Kidney capillary endothelial cell (primary cell): ENCODE results near the gene SH3RF3.

ENCODE experiments used
- DNase-seq: peaks from one replicate; pipeline ENCODE4 v3.0.0-alpha.2; 2018; ENCODE audit warnings: low spot score

The SH3RF3 gene

GRCh38 chr2:109501461-109501860, 372.5 kb downstream of the SH3RF3 start:
- no peak for DNase-seq

GRCh38 chr2:109503191-109503590, 374.2 kb downstream of the SH3RF3 start:
- no peak for DNase-seq

- no peak for DNase-seq
Measured at GRCh38 chr2:109507217-109507616, 378.2 kb downstream of the SH3RF3 start.

- no peak for DNase-seq
Measured at GRCh38 chr2:109507828-109508227, 378.8 kb downstream of the SH3RF3 start.

GRCh38 chr2:109508556-109508955, 379.6 kb downstream of the SH3RF3 start:
- no peak for DNase-seq

- peak; percentile 74 for DNase-seq
Measured at GRCh38 chr2:109510136-109511028, 381.4 kb downstream of the SH3RF3 start.

GRCh38 chr2:109511168-109511567, 382.2 kb downstream of the SH3RF3 start:
- no peak for DNase-seq

GRCh38 chr2:109512076-109512475, 383.1 kb downstream of the SH3RF3 start:
- no peak for DNase-seq

- DNase-seq = no peak
Measured at GRCh38 chr2:109513230-109513629, 384.2 kb downstream of the SH3RF3 start.

- DNase-seq = no peak
Measured at GRCh38 chr2:109513749-109514588, 385.0 kb downstream of the SH3RF3 start.

GRCh38 chr2:109514857-109515256, 385.9 kb downstream of the SH3RF3 start:
- DNase-seq = no peak

GRCh38 chr2:109516445-109517117, 387.6 kb downstream of the SH3RF3 start:
- peak; percentile 58 for DNase-seq

- DNase-seq = no peak
Measured at GRCh38 chr2:109517118-109517889, 388.3 kb downstream of the SH3RF3 start.

GRCh38 chr2:109519513-109519912, 390.5 kb downstream of the SH3RF3 start:
- no peak for DNase-seq

GRCh38 chr2:109521233-109522062, 392.4 kb downstream of the SH3RF3 start:
- DNase-seq = no peak

GRCh38 chr2:109522063-109522374, 393.0 kb downstream of the SH3RF3 start:
- no peak for DNase-seq

- DNase-seq = no peak
Measured at GRCh38 chr2:109523121-109523520, 394.1 kb downstream of the SH3RF3 start.

- DNase-seq = no peak
Measured at GRCh38 chr2:109523536-109524361, 394.7 kb downstream of the SH3RF3 start.

- no peak for DNase-seq
Measured at GRCh38 chr2:109525836-109526235, 396.8 kb downstream of the SH3RF3 start.

- no peak for DNase-seq
Measured at GRCh38 chr2:109526442-109526970, 397.5 kb downstream of the SH3RF3 start.
